GM21825 (cell line): ENCODE measurements around the gene LILRB1.
"Not testable (repeated sequence)": the region's sequence is repeated elsewhere in the genome, so short reads cannot be mapped to it uniquely, and the experiment has no call there.

Source experiments
- ATAC-seq: cut with Tn5 transposase; IDR thresholded peaks from one replicate; pipeline ENCODE4 v1.9.1; 2021; ENCODE audit warnings: mild to moderate bottlenecking, moderate library complexity; ENCODE audit not compliant: unreplicated experiment

The LILRB1 gene

DNA sequence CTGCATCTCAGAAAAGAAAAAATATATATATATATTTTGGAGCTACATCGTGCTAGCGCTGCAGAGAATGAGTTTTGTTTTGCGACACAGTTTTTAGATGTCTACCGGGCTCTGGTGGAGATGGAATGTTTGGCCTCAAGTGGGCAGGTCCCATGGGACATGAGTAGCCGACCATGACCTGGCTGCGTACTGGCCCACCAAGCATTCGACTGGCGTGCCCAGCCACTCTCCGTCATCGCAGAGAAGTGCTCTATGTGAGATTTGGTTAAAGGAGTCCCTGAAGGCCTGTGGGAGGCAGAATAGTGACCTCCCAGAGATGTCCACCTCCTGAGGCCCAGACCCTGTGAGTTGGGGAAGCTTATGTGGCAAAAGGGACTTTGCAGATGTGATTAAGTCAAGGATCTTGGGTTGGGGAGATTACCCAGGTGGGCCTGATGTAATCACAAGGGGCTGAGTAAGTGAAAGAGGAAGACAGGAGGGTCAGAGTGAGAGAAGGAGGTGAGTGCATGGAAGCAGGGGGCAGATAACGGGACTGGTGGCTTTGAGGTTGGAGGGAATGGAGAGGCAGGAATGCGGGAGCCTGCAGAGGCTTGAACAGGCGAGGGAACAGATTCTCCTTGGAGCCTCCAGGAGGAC lies 31.7 kb downstream of the LILRB1 start:
- ATAC-seq: no peak

DNA sequence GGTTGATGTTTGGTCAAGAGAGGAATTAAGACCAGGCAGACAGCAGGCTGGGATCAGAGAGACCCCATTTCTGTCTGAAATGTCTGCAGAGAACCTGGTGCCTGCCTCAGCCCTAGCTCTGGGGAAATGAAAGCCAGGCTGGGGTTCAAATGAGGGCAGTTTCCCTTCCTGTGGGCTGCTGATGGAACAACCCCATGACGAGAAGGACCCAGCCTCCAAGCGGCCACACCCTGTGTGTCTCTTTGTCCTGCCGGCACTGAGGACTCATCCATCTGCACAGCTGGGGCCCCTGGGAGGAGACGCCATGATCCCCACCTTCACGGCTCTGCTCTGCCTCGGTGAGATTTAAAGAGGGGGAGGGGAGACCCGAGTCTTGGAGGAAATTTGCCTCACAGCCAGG lies 32.4 kb downstream of the LILRB1 start, which contains the start of gene LILRB4:
TSS of gene LILRB4 (plus strand) at position 256 of the 400 bp plus-strand sequence. CDS start at position 305, 49 bp downstream.
- ATAC-seq: peak; percentile 45

- no peak for ATAC-seq
Measured at GRCh38 chr19:54665530-54665929, 35.2 kb downstream of the LILRB1 start.

DNA sequence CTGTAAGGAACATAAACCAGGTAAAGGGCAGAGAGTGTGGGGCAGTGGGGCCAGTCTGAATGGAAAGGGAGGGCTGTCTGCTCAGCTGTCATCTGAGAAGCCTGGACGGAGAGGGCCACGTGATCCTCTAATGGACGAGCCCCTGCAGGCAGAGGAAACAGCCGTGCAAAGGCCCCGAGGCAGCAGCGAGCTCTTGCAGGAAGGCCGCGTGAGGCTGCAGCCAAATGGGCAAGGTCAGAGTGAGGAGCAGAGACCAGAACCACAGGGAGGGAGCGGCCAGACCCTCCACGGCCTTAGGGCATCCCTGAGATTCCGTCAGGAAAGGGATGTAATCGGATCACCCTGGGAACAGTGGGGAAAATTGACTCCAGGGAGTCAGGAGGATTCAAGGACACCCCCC lies 36.9 kb downstream of the LILRB1 start:
- ATAC-seq: no peak

GRCh38 chr19:54668353-54668752 lies 38.1 kb downstream of the LILRB1 start:
- no peak for ATAC-seq

GRCh38 chr19:54670576-54671357 lies 40.5 kb downstream of the LILRB1 start:
- no peak for ATAC-seq

DNA sequence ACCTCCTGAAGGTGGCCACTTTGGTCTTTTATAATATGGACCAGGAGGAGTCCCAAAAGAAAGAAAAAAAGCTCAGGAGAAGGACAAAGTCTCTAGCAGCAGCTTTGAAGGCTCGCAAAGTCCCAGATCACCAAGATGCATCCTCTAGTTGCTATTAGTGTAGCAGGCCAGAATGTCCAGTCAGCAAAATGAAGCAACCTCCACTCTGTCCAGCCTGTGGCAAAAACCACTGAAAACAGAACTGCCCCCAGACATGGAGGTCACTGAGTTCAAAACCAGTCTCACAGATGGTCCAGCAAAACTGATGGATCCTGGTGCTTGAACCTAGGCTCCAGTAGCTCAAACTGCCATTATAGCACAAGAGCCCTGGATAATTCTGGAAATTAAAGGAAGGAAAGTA lies 42.9 kb downstream of the LILRB1 start:
- no peak for ATAC-seq

- ATAC-seq: no peak
Measured at GRCh38 chr19:54674021-54674617, 43.8 kb downstream of the LILRB1 start.

DNA sequence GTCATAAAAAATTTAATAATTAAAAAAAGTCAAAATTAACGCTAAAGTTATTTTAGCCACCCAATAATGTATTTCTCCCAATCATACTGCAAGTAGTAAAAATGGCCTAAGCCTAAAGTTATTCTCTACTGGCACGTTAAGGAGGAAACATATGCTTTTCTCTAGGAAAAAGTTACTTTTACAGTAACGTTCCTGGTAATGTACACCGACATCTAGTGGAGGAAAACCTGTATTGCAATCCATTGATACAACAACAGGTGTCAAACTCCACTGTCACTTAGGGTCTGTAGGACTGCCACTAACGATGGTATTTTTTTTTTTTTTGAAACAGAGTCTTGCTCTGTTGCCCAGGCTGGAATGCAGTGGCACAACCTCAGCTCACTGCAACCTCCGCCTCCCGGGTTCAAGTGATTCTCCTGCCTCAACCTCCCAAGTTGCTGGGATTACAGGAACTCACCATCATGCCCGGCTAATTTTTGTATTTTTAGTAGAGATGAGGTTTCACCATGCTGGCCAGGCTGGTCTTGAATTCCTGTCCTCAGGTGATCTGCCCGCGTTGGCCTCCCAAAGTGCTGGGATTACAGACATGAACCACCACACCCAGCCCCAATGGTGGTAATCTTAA lies 46.0 kb downstream of the LILRB1 start:
- not testable (repeated sequence) for ATAC-seq

GRCh38 chr19:54677217-54677616 lies 46.9 kb downstream of the LILRB1 start:
- ATAC-seq: no peak

DNA sequence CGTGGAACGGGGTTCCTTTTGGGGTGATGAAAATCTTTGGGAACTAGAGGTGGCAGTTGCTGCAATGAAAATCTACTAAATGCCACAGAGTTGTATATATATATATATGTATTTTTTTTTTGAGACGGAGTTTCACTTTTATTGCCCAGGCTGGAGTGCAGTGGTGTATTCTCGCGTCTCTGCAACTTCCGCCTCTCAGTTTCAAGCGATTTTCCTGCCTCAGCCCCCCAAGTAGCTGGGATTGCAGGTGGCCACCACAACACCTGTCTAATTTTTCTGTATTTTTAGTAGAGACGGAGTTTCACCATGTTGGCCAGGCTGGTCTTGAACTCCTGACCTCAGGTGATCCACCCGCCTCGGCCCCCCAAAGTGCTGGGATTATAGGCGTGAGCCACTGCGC lies 51.3 kb downstream of the LILRB1 start:
- ATAC-seq: not testable (repeated sequence)

DNA sequence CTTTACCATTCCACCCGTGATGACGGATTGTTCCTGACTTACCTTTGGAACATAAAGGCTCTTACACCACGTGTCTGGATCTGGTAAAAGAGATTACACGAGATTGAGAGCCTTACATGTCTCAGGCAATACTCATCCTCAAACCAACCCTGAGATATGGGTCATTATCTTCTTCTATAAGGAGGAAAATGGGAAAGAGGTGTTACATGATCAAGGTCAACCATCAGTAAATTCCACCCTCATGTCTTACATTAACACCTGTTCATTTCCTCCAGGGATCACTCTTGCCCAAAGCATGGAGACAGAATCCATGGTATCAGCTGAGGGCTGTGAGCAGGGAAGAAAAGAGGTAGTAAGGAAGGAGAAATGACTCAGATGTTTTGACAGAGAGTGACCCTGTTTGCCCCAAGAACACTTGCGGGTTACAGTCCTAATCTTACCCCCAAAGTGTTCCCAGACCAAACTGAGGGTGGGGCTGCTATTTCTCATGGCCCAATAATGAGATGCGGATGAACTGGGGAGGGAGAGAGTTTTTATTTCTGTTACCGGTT lies 52.1 kb downstream of the LILRB1 start:
- ATAC-seq: no peak

GRCh38 chr19:54684527-54684926 lies 54.2 kb downstream of the LILRB1 start:
- no peak for ATAC-seq
